SH-SY5Y (cell line): ENCODE data around the gene MCRIP1.
A peak's percentile ranks its signal among the peaks of the same experiment; 100 is the strongest.

Experiments used
- GATA2 ChIP-seq: IDR thresholded peaks from 2 replicates; pipeline ENCODE4 v1.6.1; 2011; ENCODE audit warnings: mild to moderate bottlenecking, low read depth, low read length
- GATA3 ChIP-seq: IDR thresholded peaks from 2 replicates; pipeline ENCODE4 v1.6.1; 2011; ENCODE audit warnings: low read depth, mild to moderate bottlenecking, low read length, moderate library complexity

DNA sequence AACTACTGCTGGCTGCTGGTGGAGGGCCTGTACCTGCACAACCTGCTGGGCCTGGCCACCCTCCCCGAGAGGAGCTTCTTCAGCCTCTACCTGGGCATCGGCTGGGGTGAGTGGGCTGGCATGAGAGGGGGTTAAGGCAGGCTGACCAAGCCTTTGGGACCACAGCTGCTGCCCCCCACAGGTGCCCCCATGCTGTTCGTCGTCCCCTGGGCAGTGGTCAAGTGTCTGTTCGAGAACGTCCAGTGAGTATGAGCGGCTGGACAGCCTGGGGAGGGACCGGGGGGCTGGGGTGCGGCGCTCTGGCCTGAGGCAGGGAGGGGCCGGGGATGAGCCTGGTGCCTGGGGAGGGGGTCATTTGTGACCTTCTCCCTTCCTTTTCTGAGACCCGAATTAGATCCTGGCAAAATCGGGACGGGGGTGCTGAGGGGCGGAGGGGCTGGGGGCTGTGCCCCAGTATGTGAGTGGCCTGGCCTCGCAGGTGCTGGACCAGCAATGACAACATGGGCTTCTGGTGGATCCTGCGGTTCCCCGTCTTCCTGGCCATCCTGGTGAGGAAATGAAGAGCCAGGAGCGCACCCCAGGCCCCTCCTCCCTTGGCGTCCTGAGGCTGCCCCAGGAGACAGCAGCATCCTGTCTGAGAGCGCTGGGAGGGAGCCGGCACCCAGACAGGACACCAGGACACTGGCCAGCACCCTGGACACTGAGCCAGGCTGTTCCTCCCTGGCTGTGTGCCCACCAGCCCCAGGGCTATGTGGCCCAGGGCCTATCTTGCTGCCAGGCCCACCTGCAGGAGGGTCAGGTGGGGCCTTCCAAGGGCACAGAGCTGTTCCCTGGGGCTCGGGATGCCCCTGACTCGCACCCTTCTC is 21.2 kb downstream of the MCRIP1 start:
- TF ChIP-seq GATA2 (0 out of 2 replicates have a peak, but pooled peaks have one; percentile 17), GATA3 (no peak)
